HG03135 (cell line): ENCODE measurements around the gene OR10J4.
"Not testable (repeated sequence)": the region's sequence is repeated elsewhere in the genome, so short reads cannot be mapped to it uniquely, and the experiment has no call there.

ENCODE experiments used
- ATAC-seq: cut with Tn5 transposase; IDR thresholded peaks from one replicate; pipeline ENCODE4 v1.9.1; 2021; ENCODE audit warnings: mild to moderate bottlenecking, moderate library complexity; ENCODE audit not compliant: unreplicated experiment

The OR10J4 gene

DNA sequence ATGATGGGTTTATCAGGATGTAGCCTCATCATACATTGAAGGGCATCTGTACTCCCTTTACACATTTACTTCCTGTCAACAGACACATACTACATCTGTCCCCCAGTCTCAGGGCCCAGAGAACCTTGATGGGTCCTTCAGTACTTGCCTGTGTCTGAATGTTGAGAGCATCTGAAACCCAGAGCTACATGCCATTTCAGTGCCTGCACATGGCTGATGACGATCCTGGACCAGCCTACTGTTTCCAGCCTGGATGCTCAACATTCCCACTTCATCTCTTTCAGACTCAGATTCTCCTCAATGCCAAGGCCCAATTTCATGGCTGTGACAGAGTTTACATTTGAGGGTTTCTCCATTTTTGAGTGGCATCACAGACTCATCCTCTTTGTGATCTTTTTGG lies at the start of gene OR10J4:
TSS of gene OR10J4 (plus strand) at position 301 of the 400 bp plus-strand sequence.
- ATAC-seq, result no peak

DNA sequence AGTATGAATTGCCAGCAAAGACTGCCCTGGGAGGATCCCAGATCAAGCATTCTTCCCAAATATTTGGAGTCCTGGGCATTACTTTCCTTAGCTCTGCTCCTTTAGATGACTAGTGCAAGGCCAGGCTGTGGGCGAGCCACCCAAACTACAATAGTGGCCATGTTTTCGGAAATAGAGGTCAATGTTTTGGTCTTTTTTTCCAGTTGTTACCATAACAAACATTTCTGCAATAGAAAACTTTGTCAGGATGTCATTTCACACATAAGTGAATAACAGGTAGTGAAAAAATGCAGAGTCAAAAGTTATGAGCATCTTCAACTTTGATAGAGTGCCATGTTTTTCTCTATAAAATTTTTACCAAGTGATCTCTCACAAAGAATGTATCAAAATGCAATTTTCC lies 25.2 kb upstream of the OR10J4 start:
- ATAC-seq, result no peak

DNA sequence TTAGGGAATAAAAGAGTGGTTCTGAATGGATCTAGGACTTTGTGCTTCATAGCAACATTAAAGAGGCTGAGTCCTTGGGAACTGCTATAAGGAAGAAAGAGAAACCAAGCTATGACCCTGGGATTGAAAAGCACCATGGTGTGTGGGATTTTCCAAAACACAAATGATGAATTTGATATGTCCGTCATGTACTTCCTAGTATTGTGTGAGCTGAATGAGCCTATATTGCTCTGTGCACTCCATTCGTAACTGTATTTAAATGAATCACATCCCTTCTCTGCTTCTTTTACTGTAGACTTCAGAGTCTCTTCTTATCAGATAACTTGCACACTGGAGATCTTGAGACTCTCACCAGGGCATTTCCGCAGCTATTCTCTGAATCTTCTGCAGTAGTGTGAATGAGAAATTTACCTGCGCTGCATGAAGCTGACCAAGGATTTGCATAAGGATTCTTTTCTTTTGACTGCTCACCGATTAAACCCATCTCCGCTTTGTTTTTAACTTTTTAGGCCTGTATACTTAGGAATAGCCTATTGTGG lies 23.1 kb upstream of the OR10J4 start:
- ATAC-seq, result no peak

- no peak for ATAC-seq
Measured at GRCh38 chr1:159421821-159422220, 10.2 kb upstream of the OR10J4 start.

GRCh38 chr1:159428536-159428935 lies 3.5 kb upstream of the OR10J4 start:
- no peak for ATAC-seq

DNA sequence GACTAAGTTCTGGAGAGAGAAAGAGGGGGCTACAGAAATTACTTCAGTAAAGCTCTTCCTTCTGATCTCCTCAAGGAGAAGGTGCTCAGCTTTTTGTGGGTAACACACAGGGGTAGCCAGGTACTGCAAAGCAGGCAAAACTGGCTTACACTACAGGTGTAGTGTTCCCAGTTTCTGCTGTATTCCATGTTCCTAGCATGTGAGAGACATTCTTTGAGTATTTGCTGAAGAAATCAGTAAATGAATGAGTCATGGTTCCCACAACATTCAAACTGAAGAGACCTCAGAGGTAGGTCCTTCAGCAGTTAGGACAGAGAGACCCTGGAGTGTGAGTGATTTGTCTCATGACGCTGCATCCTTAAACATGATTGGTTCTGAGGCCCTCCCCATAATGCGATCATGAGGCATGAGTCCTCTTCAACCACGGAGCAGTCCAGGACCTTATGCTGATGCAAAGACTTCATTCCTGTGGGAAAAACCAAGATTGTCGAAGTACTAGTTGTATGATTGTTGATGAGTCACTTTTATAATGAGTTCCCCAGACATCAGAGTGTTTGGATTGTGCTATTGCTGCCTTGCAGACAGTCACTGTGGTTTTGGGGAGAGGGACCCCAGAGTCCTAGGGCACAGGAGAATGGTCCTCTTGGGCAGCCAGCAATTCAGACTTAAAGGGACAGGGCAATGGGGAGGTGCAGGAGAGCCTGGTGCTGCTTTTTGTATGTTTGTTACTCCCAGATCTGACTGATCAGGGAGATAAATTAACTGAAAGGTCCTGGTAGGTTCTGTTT lies 2.7 kb upstream of the OR10J4 start:
- no peak for ATAC-seq

DNA sequence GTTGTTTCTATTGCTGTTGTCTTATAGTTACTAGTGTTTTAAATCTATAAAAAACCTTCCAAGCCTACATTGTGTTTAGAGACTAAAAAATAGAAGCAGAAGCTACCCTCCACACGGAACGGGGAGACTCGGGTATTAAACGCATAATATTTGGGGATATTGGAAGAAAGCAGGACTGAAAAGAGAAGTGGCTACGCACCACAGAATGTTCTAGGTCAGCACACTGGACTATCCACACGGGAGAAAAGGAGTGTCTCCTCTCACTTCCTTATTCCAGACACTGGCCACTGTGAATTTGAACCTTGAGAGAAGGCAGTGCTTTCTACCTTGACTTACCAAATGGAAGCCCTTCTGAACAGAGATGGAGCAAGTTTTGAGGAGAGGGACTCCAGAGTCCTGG lies 1.0 kb upstream of the OR10J4 start:
- no peak for ATAC-seq

DNA sequence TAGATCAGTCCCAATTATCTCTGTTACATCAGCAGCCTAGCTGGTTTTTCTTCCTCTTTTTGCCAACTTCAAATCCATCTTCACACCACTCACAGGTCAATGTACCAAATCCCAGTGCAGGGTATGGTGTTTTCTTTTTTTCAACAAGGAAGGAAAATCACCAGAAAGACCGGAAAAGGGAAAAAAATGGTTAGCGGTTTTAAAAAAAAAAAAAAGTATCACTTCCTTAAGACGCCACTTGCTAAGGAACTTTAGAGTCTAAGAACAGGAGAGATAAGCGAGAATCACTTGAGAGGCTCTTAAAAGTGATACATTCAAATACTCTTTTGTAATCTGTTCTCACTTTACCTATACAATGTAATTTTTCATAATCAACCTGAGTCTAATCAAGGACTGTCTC lies 4.5 kb downstream of the OR10J4 start:
- ATAC-seq, result no peak

GRCh38 chr1:159439422-159439821 lies 7.4 kb downstream of the OR10J4 start, which contains the start of gene OR10J1:
Gene OR10J1 (plus strand): TSS chr1:159439722. CDS start chr1:159439792, 70 bp downstream.
- ATAC-seq, result no peak

- ATAC-seq, result no peak
Measured at GRCh38 chr1:159441360-159441759, 9.4 kb downstream of the OR10J4 start.

- no peak for ATAC-seq
Measured at GRCh38 chr1:159442428-159442827, 10.4 kb downstream of the OR10J4 start.

- no peak for ATAC-seq
Measured at GRCh38 chr1:159443066-159443750, 11.2 kb downstream of the OR10J4 start.

- no peak for ATAC-seq
Measured at GRCh38 chr1:159444511-159444910, 12.5 kb downstream of the OR10J4 start.

DNA sequence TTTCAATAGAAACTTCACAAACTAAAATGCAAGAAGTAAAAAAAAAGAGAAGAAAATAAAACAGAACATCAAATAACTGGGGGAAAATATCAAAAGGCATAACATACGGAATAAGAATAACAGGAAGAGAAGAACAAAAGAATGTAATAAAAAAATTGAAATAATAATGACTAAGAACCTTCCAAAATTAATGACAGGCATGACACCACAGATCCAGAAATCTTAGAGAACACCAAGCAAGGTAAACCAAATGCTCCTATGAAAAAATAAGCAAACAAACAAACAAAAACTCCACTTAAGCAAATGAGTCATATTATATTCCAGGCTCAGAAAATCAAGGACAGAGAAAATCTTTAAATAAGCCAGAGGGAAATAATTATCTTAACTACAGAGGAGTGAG lies 16.2 kb downstream of the OR10J4 start:
- ATAC-seq, result no peak

GRCh38 chr1:159449605-159450004 lies 17.6 kb downstream of the OR10J4 start:
- ATAC-seq, result not testable (repeated sequence)

DNA sequence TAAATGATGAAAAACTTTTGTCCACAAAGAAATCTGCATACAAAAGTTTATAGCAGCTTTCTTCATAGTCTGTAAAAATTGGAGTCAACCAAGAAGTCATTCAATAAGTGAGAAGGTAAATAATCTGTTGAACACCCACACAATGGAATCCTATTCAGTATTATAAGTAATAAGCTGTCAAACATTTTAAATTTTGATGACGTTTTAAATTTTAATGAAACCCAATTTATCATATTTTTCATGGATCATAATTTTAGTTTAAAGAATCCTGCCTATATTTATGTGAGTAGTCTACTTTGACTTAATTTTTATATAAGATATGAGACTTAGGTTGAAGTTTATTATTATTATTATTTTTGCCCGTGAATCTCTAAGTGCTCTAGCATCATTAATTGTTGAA lies 27.5 kb downstream of the OR10J4 start:
- ATAC-seq, result no peak

- no peak for ATAC-seq
Measured at GRCh38 chr1:159465191-159465603, 33.2 kb downstream of the OR10J4 start.

DNA sequence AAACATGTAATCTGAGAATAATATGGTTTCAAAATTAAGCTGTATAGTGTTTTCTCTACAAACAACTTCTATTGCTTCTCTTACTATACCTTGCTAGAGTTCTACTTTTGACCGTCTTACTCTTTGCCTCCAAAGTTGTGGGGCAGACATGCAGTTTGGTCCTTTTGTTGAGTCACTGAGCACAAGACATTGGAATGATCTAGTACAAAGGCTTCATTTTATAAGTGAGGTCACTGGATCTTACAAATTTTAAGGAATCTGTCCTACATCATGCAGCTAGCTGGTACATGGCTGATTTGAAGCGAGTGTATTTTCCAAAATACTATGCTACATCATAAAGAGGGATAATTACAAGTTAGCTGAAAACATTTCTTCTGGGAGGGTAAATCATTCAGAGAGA lies 36.3 kb downstream of the OR10J4 start:
- no peak for ATAC-seq

GRCh38 chr1:159469921-159470533 lies 38.0 kb downstream of the OR10J4 start:
- no peak for ATAC-seq

DNA sequence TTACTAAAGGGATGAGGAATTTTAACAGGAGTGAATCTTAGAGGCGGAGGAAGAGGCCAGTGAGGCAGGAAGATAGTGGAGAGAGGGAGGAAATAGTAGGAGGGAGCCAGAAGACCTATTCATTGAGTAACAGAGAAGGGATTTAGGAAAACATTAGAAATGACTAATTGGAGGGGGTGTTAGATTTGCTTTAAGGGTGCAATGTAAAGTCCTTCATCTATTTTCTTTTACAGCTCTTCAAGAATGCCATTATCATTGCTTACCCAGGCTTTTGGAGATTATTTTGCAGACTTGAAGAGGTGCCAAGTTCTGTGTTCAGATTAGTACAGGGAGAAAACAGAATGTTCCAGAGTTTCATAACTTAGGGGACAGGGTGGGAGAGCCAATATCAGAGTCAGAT lies 41.3 kb downstream of the OR10J4 start:
- ATAC-seq, result no peak

GRCh38 chr1:159474926-159475325 lies 42.9 kb downstream of the OR10J4 start:
- ATAC-seq, result no peak
